ENCODE measurements around the gene FAM174C. TPM values are rescaled to one million over a fixed set of nuclear protein-coding genes. Genes with fewer than 3 reads are reported as not detected.

The FAM174C gene
- total and polyA plus RNA-seq, 10 of the 15 experiments (the other 5 are each of a cell fraction or from before 2014, with no cell fraction given), result 0.89 to 94.6 (median 43.6) TPM

- POLR2A ChIA-PET, result no interaction called here
Observed at GRCh38 chr19:1226227-1226518, 49.2 kb upstream of the FAM174C start.

More at GRCh38 chr19:1226227-1226518, 49.2 kb upstream of the FAM174C start:
- FAIRE-seq (no peak), ATAC-seq (no peak), DNase-seq (ENCODE audit: low read depth, low spot score) (no peak)
- WGBS (ENCODE audit: insufficient coverage, insufficient replicate concordance, low lambda C conversion rate, missing lambda C conversion rate), result 97% methylated on average over 8 of the region's 11 CpGs
- Histone ChIP-seq H3K36me3 (ENCODE audit: control insufficient read depth in 2 of 2, insufficient read depth in 2 of 2, low read length in 1 of 2) (peaks cover 0 to 14% of the 10 kb centered on the region in 2 experiments; a peak in 2 of 4 replicates), H3K4me2 (ENCODE audit: control insufficient read depth, insufficient read depth) (no peak overlapping the region), H3K4me1 (ENCODE audit: control insufficient read depth, insufficient read depth, low read length) (no peaks in the 10 kb centered on the region), H3K27ac (ENCODE audit: control insufficient read depth, insufficient read depth) (no peak overlapping the region), H3K9me3 (replicated peaks; ENCODE audit: control insufficient read depth, insufficient read depth, low read length) (no peaks in the 10 kb centered on the region), H3K4me3 (no peak overlapping the region), H3K79me2 (ENCODE audit: control insufficient read depth, insufficient read depth, low read length) (no peaks in the 10 kb centered on the region), H2AFZ (ENCODE audit: control insufficient read depth, low read depth, low read length) (no peak overlapping the region), H4K20me1 (ENCODE audit: control insufficient read depth, insufficient read depth) (no peaks in the 10 kb centered on the region), H3K9ac (ENCODE audit: control insufficient read depth, insufficient read depth, low read length) (no peak overlapping the region), H3K27me3 (replicated peaks in 1 of 2; ENCODE audit: control insufficient read depth in 2 of 2, insufficient read depth in 2 of 2, low read length in 1 of 2) (no peaks in the 10 kb centered on the region)
- CTCF ChIA-PET, result interaction anchor here (0.6 to 1.7 kb wide), 2 partner anchors 113 to 225 kb away, joined by 4 to 7 read pairs; no protein-coding TSS in a partner anchor
- BruUV-seq (replicated peaks), result no TSS peak
- RAD21 ChIA-PET (ENCODE audit: unreplicated experiment), result no interaction called here
- TF ChIP-seq, protein P1, sequence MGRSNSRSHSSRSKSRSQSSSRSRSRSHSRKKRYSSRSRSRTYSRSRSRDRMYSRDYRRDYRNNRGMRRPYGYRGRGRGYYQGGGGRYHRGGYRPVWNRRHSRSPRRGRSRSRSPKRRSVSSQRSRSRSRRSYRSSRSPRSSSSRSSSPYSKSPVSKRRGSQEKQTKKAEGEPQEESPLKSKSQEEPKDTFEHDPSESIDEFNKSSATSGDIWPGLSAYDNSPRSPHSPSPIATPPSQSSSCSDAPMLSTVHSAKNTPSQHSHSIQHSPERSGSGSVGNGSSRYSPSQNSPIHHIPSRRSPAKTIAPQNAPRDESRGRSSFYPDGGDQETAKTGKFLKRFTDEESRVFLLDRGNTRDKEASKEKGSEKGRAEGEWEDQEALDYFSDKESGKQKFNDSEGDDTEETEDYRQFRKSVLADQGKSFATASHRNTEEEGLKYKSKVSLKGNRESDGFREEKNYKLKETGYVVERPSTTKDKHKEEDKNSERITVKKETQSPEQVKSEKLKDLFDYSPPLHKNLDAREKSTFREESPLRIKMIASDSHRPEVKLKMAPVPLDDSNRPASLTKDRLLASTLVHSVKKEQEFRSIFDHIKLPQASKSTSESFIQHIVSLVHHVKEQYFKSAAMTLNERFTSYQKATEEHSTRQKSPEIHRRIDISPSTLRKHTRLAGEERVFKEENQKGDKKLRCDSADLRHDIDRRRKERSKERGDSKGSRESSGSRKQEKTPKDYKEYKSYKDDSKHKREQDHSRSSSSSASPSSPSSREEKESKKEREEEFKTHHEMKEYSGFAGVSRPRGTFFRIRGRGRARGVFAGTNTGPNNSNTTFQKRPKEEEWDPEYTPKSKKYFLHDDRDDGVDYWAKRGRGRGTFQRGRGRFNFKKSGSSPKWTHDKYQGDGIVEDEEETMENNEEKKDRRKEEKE (IDR thresholded peaks at IDR 0.05), result no peak
- no peak for TF ChIP-seq NBN (IDR thresholded peaks at IDR 0.05)
- no peak for TF ChIP-seq PRDM15 (CRISPR knock-in tag; IDR thresholded peaks at IDR 0.05)
- TF ChIP-seq, protein P2, sequence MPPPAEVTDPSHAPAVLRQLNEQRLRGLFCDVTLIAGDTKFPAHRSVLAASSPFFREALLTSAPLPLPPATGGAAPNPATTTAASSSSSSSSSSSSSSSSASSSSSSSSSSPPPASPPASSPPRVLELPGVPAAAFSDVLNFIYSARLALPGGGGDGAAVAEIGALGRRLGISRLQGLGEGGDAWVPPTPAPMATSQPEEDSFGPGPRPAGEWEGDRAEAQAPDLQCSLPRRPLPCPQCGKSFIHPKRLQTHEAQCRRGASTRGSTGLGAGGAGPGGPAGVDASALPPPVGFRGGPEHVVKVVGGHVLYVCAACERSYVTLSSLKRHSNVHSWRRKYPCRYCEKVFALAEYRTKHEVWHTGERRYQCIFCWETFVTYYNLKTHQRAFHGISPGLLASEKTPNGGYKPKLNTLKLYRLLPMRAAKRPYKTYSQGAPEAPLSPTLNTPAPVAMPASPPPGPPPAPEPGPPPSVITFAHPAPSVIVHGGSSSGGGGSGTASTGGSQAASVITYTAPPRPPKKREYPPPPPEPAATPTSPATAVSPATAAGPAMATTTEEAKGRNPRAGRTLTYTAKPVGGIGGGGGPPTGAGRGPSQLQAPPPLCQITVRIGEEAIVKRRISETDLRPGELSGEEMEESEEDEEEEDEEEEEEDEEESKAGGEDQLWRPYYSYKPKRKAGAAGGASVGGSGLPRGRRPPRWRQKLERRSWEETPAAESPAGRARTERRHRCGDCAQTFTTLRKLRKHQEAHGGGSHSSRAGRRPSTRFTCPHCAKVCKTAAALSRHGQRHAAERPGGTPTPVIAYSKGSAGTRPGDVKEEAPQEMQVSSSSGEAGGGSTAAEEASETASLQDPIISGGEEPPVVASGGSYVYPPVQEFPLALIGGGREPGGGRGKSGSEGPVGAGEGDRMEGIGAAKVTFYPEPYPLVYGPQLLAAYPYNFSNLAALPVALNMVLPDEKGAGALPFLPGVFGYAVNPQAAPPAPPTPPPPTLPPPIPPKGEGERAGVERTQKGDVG (CRISPR knock-in tag; IDR thresholded peaks at IDR 0.05), result no peak
- no peak for TF ChIP-seq MAX (IDR thresholded peaks at IDR 0.05; ENCODE audit: low read depth, low read length)
- intact Hi-C loops (cut with micrococcal nuclease; ENCODE audit: unreplicated experiment), result no loop called here
- in situ Hi-C loops (cut with MboI), result no loop called here
- SMC1A ChIA-PET (ENCODE audit: uncharacterized antibody, unreplicated experiment), result no interaction called here

Data from GM12878 (cell line).